HG02840 (cell line): ENCODE data around the gene HOXA13.
A peak's percentile ranks its signal among the peaks of the same experiment; 100 is the strongest.

Source experiments
- ATAC-seq: cut with Tn5 transposase; IDR thresholded peaks from one replicate; pipeline ENCODE4 v1.9.1; 2021; ENCODE audit warnings: mild to moderate bottlenecking, moderate library complexity, moderate number of reproducible peaks; ENCODE audit not compliant: unreplicated experiment, low FRiP score

HOXA13 gene

DNA sequence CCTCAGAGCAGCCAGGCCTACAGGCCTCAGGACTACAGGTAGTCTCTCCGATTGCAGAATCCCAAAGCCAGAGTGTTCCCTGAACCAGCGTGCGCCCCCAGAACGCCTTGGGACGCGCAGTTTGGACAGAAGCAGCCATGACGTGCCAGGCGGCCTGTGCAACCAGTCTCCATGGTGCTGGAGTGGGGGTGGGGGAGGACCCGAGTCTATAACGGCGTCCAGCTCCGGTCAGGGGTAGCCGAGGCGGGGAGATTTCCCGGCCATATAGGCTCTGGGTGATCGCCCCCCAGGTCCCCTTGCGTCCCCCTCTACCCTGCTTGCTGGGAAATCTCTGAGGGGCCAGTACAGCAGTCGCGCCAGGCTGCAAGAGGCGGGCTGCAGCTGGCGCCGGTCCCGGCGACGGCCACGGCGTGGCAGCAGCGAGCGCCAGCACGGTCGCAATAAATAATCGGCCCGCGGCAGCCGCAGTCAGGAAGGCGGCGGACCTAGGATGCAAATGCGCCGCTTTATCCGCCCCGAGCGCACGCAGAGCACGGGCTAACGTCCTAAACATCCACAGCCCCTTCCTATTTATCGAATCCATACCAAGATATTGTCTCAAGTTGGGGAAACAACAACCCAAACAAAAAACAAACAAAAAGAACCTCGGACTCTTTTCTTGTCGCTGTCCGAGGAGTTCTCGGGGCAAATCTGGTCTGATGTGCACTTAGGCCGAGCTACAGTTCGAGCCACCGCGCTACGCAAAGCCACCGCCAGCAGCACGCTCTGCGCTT lies 49.1 kb downstream of the HOXA13 start:
- ATAC-seq = peak; percentile 60

- peak; percentile 17 for ATAC-seq
Measured at GRCh38 chr7:27149842-27150567, 49.9 kb downstream of the HOXA13 start.

DNA sequence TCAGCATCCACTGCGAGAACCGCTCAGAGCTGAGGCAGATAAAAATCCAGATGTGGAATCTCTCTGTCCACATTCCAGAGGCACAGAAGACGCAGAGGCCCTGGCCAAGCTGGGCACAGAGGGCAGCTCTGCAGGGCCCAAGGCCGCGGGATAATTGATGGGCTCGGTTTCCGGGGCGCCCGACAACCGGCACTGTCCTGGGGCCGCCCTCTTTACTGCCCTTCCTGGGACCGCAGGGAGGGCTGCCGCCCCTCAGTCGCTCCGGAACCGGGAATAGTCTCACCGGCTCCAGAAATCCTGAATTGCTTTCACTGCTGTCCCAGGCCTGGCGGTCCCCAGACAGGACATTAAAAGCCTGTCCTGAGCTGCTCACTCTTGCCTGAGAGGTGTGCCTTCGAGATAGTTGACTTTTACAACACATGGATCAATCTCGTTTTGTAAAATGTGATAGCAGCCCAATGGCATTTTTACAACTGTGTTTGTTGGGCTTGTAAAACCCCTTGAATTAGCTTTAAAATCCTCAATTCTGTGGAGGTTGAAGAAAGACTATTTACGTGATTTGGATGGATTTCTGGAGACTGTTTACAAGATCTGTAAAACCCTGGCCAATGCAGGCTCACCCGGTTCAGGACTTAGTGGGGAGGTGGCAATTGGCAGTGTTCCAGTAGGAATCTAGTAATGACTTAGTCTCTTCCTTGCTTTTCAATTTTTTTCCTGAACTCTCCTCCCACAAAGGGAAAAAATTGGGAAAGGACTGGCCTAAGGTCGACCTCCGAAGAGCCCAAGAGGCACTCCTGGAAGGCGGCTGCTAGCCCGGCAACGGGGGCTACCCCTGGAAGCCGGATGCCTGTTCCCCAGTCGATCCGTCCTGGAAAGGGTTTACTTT lies 50.9 kb downstream of the HOXA13 start:
- no peak for ATAC-seq

DNA sequence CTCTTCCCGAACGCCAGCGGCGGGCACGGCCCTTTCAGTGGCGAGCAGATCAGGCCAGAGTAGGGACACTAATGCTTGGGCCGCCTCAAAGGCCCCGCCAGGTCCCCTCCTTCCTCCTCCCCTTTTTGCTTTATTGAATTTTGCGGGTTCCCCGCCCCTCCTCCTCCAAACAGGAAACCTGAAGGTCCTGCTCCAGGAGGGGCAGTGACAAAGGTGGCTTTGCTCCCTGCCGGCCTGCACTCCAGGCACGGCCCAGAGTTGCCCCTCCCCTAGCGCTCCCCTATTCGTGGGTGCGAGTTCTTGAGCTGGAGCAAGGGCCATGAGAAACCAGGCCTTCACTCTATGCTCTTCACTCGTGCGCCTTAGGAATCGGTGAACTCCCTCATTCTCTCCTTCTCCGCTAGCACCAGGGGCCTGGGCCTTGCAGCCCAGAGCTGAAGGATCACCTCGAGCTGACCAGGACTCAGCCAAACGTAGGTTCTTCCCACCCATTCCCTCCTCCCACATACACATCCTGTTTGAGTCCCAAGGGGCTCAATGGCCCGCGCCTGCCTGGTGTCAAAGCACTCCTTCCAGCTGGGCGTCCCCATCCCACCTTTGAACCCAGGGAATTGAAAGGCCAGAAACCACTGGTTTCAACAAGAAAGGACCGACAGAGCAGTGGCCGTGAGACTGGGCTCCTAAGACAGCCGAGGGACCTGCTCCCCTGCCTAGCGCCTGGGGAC lies 51.7 kb downstream of the HOXA13 start:
- no peak for ATAC-seq

GRCh38 chr7:27147199-27148030 lies 52.5 kb downstream of the HOXA13 start, which contains the start of gene HOXA6:
TSS of gene HOXA6 (minus strand) at chr7:27147774. CDS start at chr7:27147749, 25 bp downstream.
- no peak for ATAC-seq

DNA sequence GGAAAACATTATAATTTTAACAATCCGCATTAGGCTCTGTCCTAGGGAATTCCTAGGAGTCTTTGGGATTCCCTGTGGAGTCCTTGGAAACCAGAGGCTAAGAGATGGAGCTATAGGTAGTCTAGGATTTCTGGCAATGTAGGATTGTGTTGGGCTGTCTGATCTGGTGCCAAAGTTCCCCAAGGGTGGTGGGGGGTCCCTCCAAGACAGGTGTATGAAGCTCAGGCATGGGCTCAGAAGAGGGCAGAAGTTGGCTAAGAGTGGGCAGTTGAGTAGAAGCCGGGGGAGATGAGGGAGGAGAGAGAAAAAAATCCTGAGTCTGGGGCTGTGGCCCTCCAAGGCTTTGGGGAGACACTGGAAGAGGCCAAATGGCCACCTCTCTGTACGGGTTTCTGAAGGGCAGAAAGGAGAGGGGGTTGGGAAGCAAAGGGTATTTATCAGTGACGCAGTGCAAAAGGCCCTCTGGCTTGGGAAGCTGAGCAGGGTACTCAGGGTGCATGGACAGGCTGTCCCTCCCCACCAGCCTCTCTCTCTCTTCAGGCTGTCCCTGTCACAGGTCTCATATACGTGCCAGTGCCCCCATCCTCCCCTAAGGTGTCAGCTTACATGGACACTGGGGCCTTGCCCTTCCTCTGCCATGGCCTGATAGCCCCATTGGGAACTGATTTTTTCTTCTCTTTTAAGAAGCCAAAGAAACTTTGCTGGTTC lies 53.2 kb downstream of the HOXA13 start:
- ATAC-seq = no peak

GRCh38 chr7:27145914-27146412 lies 53.9 kb downstream of the HOXA13 start:
- no peak for ATAC-seq

GRCh38 chr7:27145165-27145913 lies 54.6 kb downstream of the HOXA13 start:
- ATAC-seq = no peak

DNA sequence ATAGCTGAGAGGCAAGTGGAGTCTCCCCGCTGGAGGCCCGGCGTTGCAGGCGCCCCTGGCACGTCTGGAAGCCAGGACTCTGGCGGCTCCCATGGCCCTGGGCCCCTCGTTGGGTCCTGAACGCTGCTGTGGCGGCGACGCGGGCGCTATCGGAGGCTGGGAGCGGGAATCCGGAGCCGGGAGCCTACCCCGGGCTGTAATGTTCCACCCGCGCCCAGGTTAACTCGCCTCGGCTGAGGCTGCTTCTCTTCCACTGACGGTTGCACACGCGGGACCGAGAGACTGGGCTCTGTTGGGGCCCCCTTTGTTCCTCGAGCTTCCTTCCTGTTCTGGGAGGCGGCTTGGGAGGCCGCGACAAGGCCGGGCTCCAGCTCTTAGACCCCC lies 55.1 kb downstream of the HOXA13 start:
- ATAC-seq = no peak
